ENCODE measurements around the gene ALLC.

- TF ChIP-seq CTCF (IDR thresholded peaks at IDR 0.05; ENCODE audit: low read depth, low read length) (no peak), POLR2A (IDR thresholded peaks at IDR 0.05; ENCODE audit: extremely low read depth, insufficient read length) (no peak)
Observed at GRCh38 chr2:3679180-3679579, 21.2 kb downstream of the ALLC start.
